Measurements from ENCODE around the gene KRT84.
"Not testable (repeated sequence)": the region's sequence is repeated elsewhere in the genome, so short reads cannot be mapped to it uniquely, and the experiment has no call there.

KRT84 gene

GRCh38 chr12:52358575-52359350, 26.7 kb downstream of the KRT84 start:
- DNase-seq: no peak

- DNase-seq: no peak
Measured at GRCh38 chr12:52356762-52357580, 28.5 kb downstream of the KRT84 start.

- DNase-seq: no peak
Measured at GRCh38 chr12:52356031-52356761, 29.3 kb downstream of the KRT84 start.

DNA sequence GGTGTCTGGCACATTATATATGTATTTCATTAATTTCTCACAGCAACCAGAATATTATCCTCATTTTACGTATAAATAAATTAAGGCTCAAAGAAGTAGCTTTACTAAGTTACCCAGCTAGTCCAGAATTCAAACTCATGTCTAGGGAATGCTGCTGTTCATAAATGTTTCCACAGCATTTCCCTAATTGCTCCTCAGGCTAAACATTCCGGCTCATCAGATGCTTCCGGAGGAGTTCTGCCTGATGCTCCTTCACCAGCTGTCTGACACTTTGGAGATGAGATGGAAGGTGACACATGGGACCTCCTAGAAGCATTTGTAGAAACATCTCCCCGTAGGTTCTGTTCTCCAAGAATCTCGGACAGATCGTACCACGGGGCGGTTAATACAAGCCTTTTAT, 30.3 kb downstream of the KRT84 start:
- no peak for DNase-seq

- DNase-seq: no peak
Measured at GRCh38 chr12:52354200-52354599, 31.3 kb downstream of the KRT84 start.

GRCh38 chr12:52353766-52354165, 31.7 kb downstream of the KRT84 start:
- no peak for DNase-seq

GRCh38 chr12:52352951-52353350, 32.5 kb downstream of the KRT84 start:
- no peak for DNase-seq

DNA sequence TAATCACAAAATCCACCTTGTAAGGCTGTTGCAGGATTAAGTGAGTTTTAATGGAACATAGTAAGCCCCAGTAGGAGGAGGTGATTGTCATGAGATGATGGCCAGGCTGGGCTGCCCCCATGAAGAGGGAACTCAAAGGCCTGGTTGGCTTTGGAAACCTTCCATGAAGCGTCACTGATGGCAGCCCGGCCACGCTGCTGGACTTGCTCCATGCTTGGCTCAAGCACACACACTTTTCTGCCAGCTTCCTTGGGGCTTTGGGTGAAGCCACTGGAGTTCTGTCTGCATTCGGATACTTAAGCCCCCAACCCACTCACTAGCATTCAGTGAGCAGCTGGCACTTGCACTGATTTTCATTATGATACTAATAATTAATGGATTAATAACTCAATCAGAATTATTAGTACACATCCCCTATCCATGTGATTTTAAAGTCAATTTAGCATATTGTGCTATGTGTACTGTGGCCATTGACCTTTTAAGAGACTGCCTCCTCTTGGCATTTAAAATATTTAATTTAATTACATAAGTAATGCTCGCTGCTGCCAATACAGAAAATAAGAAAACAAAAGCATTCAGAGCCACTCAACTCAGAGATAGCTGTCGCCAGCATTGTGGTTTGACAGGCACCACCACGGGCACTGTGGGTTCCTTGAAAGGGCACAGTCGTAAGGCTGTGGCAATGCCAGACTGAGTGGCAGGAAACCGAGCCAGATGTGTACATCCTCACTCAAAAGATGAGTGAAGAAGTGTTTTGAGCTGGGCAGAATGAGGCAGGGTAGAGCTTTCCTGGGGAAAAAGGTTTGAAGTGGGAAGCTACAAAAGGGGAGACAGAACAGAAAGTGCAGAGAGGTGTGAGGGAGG, 34.0 kb downstream of the KRT84 start:
- no peak for DNase-seq

- no peak for DNase-seq
Measured at GRCh38 chr12:52350786-52351185, 34.7 kb downstream of the KRT84 start.

- DNase-seq: no peak
Measured at GRCh38 chr12:52350021-52350620, 35.3 kb downstream of the KRT84 start.

GRCh38 chr12:52349196-52349595, 36.3 kb downstream of the KRT84 start:
- no peak for DNase-seq

DNA sequence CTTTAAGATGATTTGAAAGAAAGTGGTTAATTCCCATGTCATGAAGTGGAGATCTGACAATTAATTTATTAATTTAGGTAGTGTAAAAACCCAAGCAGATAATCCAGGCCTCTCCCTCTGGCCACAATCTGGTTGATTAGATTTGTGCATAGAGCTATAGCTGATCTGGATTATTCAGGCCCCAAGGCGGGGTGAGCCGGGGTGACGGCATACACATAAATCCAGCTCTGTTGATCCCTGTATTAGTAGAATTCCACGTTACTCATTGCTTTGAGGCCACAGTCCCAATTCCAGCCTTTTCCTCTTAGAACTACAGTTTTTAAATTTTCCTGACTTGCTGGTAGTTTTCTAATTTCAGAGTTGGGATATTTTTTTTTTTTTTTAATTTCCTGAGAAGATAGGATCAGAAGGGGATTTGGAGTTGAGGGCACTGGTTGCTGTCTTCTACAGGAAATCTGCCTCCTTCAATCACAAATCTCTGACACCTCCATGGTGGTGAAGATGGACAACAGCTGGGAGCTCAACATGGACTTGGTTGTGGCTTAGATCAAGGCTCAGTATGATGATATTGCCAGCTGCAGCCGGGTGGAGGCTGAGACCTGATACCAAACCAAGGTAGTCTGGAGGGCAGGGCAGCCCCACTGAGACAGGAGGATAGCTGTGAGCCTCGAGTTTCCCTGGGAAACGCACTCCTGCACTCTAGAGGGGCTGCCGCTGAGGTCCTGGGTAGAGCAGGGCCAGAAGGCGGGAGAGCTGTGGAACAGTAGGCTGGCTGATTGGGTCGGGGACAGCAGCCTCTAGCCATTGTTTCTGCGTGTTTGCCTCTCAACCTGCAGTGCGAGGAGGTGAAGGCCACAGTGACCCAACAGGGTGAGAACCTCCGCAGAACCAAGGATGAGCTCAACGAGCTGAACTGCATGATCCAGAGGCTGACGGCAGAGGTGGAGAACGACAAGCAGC, 37.6 kb downstream of the KRT84 start:
- no peak for DNase-seq

GRCh38 chr12:52347016-52347415, 38.4 kb downstream of the KRT84 start:
- no peak for DNase-seq

DNA sequence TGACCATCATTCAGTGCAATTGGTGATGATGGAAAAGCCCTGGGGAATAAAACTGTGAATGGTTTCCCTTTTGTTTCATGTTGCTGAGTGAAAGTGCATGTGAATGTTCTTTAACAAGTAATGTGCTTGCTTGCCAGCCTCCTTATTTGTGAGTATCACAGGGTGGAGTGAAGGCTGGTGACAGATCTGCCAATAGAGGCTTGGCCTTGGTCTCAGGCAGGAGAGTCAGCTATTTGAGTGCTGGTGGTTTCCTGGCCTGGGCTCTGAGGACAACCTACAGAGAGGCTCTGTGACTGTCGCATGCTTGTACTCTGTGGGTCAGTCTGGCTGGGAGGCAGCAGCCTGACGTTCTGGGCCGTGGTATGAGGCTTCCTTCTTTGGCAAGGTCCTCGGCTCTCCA, 38.9 kb downstream of the KRT84 start:
- DNase-seq: no peak

DNA sequence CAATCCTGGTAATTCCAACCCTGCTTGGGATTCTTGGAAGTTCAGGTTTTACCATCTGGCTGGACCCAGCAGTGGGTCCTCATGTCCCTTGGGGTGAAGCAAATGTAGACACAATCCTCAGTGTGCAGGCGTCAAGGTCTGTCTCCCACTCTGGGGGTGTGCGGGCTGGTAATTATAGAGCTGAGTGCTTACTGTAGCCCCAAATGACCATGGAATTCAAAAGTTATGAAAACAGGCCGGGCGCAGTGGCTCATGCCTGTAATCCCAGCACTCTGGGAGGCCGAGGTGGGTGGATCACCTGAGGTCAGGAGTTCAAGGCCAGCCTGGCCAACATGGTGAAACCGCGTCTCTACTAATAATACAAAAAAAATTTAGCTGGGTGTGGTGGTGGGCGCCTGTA, 40.4 kb downstream of the KRT84 start:
- not testable (repeated sequence) for DNase-seq

GRCh38 chr12:52344111-52344510, 41.3 kb downstream of the KRT84 start:
- DNase-seq: no peak

DNA sequence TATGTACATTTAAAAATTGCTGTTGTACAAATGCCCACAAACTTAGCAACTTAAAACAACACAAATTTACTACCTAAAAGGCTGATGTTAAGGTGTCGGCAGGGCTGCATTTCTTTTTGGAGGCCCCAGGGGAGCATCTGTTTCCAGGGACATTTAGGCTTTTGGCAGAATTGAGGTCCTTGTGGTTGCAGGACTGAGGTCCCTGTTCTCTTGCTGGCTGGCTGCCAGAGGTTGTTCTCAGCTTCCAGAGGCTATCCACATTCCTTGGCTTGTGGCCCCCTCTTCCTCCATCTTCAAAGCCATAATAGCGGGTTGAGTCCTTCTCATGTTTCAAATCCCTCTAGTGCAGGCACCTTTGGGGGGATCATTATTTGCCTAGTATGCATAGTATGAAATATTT, 41.9 kb downstream of the KRT84 start:
- DNase-seq: no peak

DNA sequence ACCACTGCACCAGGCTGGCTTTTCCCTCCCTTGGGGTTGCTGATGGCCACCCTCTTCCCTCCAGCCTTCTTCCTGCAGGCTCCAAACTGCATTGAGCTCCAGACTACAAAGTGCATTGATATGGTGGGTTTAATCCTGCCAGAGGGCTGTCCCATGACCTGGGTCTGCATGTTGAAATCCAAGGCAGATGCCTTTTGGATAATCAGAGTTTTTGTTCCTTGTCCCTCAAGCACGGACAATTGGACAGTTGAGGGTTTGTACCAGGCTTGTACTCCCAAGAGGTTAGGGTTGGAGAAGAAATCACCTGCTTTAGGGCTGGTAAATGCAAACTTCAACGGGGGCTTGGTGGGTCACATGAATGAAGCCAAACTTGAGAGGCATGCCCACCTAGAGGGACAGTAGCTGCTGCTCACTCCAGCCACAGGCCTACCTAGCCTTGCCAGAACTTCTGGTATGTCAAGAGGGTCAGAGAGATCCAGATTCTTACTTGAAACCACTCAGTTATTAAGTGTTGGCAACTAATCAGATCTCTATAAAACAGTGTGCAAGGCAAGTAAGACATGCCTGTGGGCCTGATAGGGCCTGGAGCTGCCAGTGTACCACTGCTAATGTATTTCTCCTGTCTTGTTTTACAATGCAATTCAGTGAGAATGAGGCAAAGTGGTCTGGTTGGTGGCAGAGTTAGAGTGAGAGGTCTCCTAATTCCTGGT, 42.5 kb downstream of the KRT84 start:
- no peak for DNase-seq

- DNase-seq: no peak
Measured at GRCh38 chr12:52341066-52341580, 44.3 kb downstream of the KRT84 start.
